H1 (cell line): ENCODE measurements around the gene ASTN2. TPM values are rescaled to one million over a fixed set of nuclear protein-coding genes. Genes with fewer than 3 reads are reported as not detected.

Experiments
- HDAC6 ChIP-seq: IDR thresholded peaks from one replicate; pipeline ENCODE4 v1.7.1; 2012; ENCODE audit warnings: low read depth, mild to moderate bottlenecking, inconsistent platforms, low read length, moderate library complexity
- SIX5 ChIP-seq: IDR thresholded peaks from 2 replicates; pipeline ENCODE4 v1.6.1; 2011; ENCODE audit warnings: mild to moderate bottlenecking, low read depth, low read length
- polyA plus RNA-seq, 7 experiments: library from polyadenylated mRNA; depleted of rRNA in 3 of 7; stranded (reverse) in 5 of 7; unstranded in 2 of 7; fragments of >200 nt in 5 of 7; fragments of 200-250 nt in 2 of 7; gene quantifications; 1 replicate in 5 of 7; 2 replicates in 1 of 7; 4 replicates in 1 of 7; pipeline versions ENCODE4 v1.2.1 to v1.2.3, GENCODE V29; 2011 to 2013; ENCODE audit warnings: missing spikeins in 2 of 7, mixed read lengths in 2 of 7
- total RNA-seq: library from RNA; stranded (reverse); fragmentation: NEBNext Ultra II Directional; extraction: Animal tissue kit (Norgen Biotek cat#: 25700); gene quantifications from 2 replicates; pipeline ENCODE4 v1.2.1, GENCODE V29; 2021
- TF ChIP-seq, protein P1 (sequence below): fragments of 300-600 bp; sonication (generic); IDR thresholded peaks from 2 replicates; pipeline ENCODE4 v1.7.1; 2012; ENCODE audit warnings: low read length, moderate library complexity, mild to moderate bottlenecking, inconsistent platforms; ENCODE audit not compliant: insufficient replicate concordance

ASTN2 gene
- total and polyA plus RNA-seq, 2 of the 8 experiments (the other 6 are each of a cell fraction or from before 2014, with no cell fraction given) = 8.2 to 13.7 TPM

- TF ChIP-seq, protein P1, sequence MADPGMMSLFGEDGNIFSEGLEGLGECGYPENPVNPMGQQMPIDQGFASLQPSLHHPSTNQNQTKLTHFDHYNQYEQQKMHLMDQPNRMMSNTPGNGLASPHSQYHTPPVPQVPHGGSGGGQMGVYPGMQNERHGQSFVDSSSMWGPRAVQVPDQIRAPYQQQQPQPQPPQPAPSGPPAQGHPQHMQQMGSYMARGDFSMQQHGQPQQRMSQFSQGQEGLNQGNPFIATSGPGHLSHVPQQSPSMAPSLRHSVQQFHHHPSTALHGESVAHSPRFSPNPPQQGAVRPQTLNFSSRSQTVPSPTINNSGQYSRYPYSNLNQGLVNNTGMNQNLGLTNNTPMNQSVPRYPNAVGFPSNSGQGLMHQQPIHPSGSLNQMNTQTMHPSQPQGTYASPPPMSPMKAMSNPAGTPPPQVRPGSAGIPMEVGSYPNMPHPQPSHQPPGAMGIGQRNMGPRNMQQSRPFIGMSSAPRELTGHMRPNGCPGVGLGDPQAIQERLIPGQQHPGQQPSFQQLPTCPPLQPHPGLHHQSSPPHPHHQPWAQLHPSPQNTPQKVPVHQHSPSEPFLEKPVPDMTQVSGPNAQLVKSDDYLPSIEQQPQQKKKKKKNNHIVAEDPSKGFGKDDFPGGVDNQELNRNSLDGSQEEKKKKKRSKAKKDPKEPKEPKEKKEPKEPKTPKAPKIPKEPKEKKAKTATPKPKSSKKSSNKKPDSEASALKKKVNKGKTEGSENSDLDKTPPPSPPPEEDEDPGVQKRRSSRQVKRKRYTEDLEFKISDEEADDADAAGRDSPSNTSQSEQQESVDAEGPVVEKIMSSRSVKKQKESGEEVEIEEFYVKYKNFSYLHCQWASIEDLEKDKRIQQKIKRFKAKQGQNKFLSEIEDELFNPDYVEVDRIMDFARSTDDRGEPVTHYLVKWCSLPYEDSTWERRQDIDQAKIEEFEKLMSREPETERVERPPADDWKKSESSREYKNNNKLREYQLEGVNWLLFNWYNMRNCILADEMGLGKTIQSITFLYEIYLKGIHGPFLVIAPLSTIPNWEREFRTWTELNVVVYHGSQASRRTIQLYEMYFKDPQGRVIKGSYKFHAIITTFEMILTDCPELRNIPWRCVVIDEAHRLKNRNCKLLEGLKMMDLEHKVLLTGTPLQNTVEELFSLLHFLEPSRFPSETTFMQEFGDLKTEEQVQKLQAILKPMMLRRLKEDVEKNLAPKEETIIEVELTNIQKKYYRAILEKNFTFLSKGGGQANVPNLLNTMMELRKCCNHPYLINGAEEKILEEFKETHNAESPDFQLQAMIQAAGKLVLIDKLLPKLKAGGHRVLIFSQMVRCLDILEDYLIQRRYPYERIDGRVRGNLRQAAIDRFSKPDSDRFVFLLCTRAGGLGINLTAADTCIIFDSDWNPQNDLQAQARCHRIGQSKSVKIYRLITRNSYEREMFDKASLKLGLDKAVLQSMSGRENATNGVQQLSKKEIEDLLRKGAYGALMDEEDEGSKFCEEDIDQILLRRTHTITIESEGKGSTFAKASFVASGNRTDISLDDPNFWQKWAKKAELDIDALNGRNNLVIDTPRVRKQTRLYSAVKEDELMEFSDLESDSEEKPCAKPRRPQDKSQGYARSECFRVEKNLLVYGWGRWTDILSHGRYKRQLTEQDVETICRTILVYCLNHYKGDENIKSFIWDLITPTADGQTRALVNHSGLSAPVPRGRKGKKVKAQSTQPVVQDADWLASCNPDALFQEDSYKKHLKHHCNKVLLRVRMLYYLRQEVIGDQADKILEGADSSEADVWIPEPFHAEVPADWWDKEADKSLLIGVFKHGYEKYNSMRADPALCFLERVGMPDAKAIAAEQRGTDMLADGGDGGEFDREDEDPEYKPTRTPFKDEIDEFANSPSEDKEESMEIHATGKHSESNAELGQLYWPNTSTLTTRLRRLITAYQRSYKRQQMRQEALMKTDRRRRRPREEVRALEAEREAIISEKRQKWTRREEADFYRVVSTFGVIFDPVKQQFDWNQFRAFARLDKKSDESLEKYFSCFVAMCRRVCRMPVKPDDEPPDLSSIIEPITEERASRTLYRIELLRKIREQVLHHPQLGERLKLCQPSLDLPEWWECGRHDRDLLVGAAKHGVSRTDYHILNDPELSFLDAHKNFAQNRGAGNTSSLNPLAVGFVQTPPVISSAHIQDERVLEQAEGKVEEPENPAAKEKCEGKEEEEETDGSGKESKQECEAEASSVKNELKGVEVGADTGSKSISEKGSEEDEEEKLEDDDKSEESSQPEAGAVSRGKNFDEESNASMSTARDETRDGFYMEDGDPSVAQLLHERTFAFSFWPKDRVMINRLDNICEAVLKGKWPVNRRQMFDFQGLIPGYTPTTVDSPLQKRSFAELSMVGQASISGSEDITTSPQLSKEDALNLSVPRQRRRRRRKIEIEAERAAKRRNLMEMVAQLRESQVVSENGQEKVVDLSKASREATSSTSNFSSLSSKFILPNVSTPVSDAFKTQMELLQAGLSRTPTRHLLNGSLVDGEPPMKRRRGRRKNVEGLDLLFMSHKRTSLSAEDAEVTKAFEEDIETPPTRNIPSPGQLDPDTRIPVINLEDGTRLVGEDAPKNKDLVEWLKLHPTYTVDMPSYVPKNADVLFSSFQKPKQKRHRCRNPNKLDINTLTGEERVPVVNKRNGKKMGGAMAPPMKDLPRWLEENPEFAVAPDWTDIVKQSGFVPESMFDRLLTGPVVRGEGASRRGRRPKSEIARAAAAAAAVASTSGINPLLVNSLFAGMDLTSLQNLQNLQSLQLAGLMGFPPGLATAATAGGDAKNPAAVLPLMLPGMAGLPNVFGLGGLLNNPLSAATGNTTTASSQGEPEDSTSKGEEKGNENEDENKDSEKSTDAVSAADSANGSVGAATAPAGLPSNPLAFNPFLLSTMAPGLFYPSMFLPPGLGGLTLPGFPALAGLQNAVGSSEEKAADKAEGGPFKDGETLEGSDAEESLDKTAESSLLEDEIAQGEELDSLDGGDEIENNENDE = no peak
- TF ChIP-seq SIX5 (no peak), HDAC6 (no peak)
These were observed 914.6 kb downstream of the ASTN2 start (continued) for GRCh38 chr9:116499986-116500871.
